Posterior cingulate gyrus (tissue), 11 donors: Measurements from ENCODE around the gene POFUT2.

Experiments
- DNase-seq, 10 donors: peaks; one replicate each; pipeline versions ENCODE4 v3.0.0 to v3.0.0-alpha.2; 2020 to 2021; ENCODE audit warnings: mixed read lengths in 3 of 10
- intact Hi-C: fragments of 100-400 bp; cut with DNase I; formaldehyde crosslinking; loops from one replicate; pipeline ENCODE4 v1.15.1; 2023

POFUT2 gene

DNA sequence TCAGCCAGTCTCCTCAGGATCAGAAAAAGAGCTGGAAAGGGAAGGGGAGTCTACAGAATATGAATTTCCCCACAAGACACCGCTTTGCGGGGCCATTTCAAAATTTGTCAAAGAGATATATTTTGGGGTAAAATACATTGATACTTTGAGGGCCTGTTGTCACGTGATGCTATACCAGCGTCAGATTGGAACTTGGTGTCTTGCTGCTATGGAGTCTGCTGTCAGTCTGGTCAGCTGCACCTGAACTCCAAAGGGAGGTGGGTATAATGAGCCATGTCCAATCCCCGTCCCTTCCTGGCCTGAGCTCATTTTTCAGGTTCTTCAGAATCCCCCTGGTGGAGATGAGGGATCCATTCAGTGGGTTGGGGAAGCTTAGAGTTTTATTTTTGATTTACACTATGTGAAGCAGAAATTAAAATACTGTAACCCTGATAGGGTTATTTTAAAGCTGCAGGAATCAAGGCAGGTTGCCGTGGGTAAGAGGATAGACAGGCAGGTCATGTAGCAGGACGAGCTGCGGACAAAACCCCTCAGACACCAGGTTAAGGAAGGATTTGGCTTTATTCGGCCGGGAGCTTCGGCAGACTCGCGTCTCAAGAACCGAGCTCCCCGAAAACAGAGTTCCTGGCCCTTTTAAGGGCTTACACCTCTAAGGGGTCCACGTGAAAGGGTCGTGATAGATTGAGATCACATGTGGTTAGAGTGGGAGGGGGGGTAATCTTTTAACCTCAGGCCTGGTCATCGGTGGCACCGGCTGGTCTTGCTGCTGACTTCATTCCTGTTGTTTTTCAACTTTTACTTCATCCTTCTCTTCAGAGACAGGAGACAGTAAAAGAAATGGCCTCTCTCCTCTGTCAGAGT is 2.2 kb upstream of the POFUT2 start:
- intact Hi-C loops: loop anchor here (5.0 kb wide), 2 partner anchors 148 to 307 kb away; no protein-coding TSS in a partner anchor
- DNase-seq: peak in 1 of 10 donors; percentile 16

DNA sequence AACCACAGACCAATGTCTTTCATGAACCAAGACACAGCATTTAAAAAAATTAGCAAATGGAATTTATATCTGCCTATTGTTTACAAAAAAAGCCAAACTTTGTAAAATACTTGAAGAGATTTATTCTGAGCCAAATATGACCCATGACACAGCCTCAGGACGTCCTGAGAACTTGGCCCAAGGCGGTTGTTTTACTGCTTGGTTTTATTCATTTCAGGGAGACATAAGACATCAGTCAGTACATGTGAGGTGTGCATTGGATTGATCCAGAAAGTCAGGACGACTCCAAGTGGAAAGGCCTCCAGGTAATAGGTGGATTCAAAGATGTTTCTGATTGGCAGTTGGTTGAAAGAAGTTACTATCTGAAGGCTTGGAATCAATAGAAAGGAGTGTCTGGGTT is 1.4 kb upstream of the POFUT2 start:
- intact Hi-C loops: no loop called here
- DNase-seq: no peak

DNA sequence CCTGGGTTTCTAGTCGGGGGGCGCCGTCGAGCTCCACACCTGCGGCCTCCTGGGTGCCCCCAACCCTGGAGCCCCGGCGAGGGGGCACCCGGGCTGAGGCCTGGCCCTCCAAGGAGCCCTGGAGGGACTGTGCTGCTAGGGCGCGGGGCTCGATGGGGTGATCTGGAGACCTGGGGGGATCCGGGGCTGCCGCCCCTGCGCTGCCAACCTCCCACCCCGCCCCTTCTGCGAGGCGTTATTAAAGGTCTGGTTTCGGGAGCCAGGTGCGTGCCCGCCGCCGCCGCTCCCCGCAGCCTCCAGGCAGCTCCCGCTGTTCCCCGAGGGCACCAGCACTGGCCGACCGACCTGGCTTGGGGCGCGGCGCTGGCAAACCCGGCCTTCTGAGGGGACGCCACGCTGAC is 746 bp upstream of the POFUT2 start:
- DNase-seq: peak in 2 of 10 donors; percentile 80 to 85
- intact Hi-C loops: no loop called here

DNA sequence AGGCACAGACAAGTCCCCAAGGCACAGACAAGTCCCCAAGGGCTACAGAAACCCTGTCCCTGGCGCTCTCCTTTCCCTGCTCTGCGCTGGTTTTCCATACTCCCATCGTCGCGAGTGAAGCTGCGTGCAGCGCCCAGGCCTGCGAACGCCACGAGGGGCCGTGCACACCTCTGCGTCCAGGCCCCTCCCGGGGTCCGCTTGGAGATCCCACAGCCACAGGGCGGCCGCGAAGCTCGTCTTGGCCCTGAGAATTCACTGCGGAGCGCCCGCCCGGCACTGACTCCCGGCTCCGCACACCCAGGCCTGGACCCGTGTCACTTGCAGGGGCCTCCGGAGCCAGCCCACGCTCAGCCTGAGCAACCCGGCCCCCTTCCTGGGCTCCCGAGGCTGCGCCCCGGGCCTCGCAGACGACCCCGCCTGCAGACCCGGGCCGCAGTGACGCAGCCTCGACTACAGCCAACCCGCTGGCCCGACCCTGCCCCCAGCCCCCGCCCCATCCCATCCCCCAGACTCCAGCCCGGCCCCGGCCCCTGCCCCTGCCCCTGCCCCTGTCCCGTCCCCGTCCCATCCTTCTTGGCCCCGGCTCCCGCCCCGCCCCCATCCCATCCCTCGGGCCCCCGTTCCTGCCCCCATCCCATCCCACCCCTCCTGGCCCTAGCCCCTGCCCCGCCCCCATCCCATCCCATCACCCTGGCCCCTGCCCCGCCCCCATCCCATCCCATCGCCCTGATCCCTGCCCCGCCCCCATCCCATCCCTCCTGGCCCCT is 841 bp downstream of the POFUT2 start:
- intact Hi-C loops: no loop called here
- DNase-seq: peak in 4 of 10 donors; percentile 20 to 89 (median 86)

DNA sequence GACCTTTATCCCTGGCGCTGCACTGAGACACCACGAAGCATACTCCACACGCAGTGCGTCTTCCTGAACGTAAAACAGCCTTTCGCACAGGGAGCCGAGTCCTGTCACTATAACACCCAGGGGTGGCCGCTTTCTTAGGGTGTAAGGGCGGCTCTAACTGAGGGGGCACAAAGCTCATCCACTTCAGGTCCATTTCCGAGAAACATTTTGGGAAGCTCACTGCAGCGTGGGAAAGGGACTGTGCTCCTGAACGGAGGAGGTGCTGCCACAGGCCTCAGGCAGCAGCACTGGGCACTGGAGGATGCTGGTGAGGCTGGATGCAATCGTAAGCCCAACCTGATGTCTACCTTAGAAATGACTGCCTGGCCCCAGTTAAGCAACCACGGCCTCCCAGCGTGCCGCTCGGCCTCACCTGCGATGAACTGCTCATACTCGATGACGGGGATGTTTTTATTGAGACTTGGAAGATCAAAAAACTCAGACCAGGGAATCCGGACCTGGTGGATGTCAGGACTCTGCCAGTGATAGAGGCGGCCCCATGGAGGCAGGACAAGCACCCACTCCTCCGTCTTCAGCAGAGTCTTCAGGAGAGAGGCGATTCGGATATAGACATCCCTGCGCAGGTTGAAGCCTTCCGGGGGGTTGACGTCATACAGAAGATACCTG is 2.3 kb downstream of the POFUT2 start:
- peak in 3 of 10 donors; percentile 2 to 61 (median 36) for DNase-seq
- intact Hi-C loops: no loop called here

DNA sequence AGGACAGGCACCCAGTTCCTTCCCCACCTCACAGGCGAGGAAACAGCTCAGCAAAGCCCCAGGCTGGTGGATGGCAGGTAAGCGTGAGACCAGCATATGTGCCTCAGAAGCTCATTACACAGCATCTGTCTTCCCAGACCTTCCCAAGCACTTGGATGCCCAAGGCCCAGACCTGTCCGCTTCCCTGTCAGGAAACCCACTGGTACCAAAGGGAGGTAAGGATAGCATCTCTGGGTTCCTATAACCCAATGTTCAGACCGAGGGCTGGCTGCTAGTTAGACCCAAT is 3.3 kb downstream of the POFUT2 start:
- DNase-seq: peak in 1 of 10 donors; percentile 46

DNA sequence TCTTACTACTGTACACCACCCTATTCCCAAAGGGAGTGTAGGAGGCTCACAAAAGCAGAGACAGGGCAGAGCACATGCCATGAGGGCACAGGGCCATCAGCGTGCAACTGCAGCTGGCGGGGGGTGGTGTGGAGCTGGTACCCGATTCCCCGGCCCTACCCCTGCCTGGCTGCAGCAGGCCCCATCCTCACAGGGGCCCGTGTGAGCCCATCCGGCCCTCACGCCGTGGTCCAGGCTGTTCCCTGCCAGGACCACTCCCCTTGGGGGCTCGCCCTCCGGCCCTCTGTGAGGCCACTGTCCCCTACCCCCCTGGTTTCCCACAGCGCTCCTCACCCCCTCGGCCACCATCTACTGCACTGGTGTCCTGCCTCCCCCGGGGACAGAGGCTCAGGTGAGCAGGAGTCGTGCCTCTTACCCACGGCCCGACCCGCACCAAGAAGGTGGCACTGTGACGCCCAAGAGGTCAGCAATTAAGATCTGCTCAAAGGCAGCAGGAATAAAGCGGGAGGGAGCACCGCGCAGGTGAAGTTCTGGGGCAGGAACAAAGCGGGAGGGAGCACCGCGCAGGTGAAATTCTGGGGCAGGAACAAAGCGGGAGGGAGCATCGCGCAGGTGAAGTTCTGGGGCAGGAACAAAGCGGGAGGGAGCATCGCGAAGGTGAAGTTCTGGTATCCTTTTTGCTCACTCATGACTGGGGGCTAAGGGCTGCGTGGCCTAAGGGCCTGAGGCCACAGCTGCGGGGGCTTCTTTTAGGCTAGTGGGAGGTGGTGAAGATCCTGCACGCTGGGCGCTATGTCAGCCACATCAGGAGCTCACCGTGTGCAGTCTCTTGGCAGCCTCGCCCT is 3.9 kb downstream of the POFUT2 start:
- intact Hi-C loops: no loop called here
- DNase-seq: peak in 3 of 10 donors; percentile 4 to 69 (median 54)

More for the DNA sequence above, 3.3 kb downstream of the POFUT2 start:
- intact Hi-C loops: no loop called here

DNA sequence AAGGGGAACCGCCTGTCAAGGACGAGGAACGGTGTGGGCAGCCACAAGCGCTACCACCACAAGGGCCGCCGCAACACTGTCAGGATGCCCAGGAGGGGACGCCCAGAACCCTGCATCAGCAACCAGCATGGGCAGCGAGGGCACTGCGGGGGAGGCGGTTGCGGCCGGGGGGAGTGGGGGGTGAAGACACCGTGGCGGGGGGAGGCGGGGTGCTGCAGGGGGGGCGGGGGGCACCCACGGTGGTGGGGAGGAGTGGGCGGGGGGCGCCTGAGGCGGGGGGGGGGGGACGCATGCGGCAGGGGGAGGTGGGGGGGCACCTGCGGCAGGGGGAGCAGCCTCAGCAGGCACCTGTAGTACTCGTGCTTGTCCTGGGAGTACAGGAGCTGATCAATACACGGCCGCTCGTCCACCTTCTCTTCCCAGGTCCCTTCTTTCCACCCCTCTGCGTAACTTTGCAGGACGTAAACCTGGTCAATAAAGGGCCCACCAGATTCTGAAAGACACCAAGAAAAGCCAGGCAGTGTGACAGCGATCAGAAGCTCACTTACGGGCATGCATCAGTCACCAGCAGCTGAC is 4.6 kb downstream of the POFUT2 start:
- peak in 3 of 10 donors; percentile 3 to 67 (median 48) for DNase-seq
- intact Hi-C loops: no loop called here

DNA sequence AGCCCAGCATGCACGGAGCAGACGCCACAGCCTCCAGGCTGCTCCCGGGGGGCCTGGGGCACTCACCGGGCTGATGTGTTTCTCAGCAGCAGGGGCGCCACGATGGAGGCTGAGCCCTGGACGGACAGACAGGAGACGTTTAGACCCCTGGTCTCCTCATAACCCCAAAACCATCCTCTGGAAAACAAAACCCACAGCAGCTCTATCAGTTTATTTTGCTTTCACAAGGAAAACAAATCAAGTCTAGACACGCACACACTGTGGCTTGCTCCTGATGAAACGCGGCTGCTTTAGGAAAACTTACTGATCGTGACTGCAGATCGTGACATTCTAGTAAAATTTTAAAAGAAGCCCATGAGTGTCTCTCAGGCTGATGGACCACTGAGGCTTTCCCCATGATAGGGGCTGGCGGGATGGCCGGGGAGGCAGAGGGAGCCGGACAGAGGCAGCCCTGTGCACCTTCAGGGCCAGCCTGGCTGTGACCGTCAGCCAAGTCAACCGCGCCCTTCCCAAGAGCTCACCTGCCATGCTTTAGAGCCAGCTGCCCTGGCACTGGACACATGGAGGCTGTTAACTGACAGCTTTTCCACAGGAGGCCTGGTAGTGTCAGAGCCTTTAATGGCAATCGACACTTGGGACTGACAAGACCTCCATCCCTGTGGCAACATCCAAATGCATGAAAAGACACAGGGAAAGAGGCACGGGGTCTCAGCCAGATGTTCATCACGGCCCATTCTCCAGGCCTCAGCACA is 5.2 kb downstream of the POFUT2 start:
- intact Hi-C loops: no loop called here
- peak in 3 of 10 donors; percentile 1 to 76 (median 58) for DNase-seq

DNA sequence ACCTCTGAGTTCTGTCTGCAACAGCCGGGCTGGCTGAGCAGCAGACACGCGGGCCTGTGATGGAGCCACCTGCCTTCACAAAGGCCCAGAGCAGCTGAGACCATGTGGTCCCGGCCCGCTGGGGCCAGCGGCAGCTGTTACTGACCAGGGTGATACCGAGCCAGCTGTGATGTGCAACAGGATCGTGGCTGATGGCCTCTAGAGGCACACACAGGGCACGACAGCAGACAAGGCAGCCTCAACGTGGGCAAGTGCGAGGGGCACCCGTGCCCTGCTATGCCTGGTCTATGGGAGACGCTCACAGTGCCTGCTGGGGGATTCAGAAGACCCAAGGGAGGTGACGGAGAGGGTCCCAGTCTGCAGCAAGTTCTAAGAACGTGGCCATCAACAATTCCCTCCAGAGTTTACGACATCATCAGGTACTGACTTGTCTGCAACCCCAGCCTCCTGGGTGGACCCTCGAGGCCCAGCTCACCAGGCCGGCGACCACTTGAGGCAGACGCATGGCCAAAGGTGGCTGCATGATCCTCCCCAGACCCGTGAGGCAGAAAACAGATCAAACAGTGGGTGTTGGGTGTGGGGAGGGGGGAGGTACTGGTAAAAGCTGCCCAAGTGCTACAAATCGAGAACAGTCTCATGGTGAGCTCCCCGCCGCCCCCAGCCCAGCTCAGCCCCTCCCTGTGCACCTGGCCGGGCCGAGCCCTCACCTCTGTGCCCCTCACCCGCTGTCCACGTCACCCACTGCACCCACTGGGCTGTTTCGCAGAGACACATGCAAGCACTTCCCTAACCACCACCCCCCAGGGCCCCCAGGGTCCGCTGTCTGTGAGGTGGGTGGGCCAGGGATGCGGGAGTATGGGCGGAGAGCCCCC is 6.0 kb downstream of the POFUT2 start:
- intact Hi-C loops: no loop called here
- DNase-seq: peak in 5 of 10 donors; percentile 26 to 95 (median 53)

DNA sequence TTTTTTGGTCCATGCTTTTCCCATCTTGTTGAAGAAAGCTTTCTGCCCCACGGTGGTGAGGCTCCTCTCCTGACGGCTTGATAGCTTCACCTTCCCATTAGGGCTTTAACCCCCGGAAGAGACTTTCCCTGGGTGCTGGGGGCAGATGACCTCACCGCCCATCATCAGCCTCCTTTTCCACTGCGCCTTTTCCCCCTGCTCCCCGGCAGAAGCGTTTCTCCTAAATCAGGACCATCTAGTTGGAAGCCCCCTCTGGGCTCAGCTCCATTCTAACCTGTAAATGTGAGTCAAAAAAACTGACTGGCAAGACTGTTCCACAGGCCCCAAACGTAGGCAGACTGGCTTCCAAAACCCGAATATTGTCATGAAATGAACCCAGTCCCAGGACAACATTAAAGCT is 6.7 kb downstream of the POFUT2 start:
- intact Hi-C loops: no loop called here
- DNase-seq: no peak

DNA sequence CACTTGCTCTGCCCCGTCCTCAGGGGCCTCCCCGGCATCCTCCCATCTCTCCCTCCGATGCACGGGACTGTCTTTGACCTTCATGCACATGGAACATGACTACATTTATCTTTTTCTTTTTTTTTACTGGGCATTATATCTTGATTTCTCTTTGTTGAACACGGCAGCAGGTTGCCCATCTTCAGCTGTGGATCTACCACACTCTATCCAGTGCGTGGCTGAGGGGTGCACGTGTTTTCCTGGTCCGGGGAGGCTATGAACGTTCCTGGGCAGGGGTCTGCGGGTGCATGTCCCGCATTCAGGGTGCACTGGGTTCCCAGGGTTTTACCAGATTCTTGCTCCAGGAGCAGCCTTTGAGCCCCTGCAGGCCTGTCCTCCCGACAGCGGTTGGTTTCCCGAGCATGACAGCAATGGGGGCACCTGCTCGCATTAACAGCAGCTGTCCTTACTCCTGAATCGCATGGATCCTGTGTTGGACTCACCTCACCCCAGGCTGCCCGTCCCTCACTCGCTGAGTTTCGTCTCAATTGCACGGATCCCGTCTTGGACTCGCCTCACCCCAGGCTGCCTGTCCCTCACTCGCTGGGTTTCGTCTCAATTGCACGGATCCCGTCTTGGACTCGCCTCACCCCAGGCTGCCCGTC is 7.4 kb downstream of the POFUT2 start:
- peak in 4 of 10 donors; percentile 2 to 67 (median 36) for DNase-seq
- intact Hi-C loops: no loop called here

DNA sequence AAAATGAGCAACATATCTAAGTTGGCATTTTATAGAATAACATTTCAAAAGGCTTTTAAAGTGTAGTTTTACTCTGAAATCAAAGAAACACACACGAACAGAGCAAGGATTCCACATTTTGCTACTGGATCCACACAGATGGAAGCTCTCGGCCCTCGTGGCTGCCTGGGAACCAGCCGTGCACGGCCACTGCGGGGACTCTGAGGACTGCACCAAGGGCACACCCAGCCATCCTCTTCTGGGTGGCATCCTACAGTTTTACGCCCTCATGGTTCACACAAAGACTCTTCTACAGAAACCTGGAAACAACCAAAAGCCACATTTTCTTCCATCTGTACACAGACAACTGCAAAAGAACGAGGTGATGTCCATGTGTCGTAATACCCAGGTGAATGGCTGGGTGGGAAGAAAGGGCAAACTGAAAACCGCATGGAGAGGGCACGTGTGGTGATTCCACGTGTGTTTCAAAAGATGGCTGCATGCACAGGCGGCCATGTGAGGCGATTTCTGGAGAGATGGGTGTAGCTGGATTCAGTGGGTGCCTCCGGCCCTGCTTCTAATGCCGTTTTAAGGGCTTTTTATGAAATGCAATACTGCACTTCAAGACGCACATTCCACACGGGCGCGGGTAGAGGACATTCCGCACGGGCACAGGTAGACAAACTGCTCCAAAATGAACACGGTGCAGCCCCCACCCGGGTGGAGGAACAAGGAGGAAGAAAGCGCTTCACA is 8.1 kb downstream of the POFUT2 start:
- intact Hi-C loops: no loop called here
- DNase-seq: peak in 4 of 10 donors; percentile 3 to 56 (median 28)

DNA sequence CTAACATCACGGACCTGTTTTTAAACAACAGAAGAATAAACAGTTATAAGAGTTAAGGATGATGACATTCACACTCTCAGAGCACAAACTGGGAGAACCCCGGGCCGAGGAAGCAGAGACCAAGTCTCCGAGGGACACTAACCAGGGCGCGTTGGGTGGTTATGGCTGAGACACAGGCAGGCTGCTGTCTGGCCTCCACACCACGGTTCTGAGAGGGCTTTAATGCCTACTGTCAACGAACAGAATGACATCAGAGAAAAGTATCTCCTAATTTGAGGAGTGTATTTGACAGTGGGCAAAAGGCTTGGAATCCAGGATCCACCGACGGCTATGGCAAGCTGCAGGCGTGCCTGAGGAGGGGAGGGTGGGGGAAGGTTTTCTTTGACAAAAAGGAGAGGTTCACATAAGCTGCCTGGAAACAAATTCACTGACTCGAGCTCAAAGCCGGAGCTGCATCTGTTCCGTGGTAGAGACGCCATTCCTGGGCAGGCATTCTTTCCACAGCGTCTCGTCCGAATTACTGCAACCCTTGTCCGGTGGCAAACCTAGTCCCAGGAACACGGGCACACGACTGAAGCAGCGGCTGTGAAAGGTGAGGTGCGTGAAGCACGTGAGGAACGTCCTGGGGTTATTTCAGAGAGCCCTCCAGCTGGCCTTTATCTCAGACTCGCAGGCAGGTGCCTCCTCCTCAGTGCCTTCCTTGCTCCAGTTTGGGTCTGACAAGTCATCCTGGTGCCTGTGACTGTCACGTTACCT is 9.4 kb downstream of the POFUT2 start:
- intact Hi-C loops: no loop called here
- DNase-seq: peak in 4 of 10 donors; percentile 4 to 61 (median 26)

DNA sequence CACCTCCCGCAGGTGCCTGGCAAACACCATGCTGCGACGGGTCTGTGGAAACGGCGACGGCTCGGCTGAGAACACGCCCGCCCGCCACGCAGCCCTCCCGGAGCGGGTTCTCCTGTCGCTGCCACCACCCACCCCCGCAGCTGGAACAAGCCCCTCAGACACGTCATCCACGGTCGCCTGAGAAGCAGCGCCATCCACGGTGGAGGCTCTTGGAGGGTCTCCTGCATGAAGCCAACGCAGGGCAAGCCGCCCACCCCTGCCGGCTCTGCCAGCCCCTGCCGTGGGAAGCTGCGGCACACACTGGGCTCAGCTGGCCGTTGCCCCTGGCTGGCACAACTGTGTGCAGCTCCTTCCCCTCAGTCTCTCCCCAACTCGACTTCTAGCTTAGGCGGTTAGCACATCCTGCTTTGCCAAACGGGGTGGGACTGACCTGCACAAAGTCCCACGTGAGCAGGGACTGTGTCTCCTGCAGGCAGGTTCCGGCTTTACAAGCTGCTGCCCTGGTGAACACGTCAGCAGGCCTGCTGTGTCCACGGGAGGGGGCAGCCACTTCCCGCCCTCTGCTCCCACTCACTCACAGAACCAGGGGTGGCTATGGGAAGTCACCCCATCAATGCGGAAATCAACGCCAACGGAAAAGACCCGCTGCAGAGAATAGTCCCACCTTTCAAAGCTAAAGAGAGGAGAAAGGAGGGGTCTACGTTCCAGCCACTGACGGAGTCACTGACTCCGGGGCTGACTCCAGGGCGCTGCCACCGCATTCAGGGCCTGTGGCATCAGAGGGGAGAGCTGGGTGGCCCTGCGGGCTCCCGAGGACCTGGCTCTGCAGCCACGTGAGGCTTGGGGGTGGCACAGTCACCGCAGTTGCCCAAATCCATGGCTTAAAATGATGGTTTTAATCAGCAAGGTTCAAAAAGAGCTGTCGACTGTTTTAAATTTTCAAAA is 10.3 kb downstream of the POFUT2 start:
- intact Hi-C loops: no loop called here
- DNase-seq: peak in 4 of 10 donors; percentile 8 to 78 (median 38)
